ENCODE data around the gene ACTN1.

DNA sequence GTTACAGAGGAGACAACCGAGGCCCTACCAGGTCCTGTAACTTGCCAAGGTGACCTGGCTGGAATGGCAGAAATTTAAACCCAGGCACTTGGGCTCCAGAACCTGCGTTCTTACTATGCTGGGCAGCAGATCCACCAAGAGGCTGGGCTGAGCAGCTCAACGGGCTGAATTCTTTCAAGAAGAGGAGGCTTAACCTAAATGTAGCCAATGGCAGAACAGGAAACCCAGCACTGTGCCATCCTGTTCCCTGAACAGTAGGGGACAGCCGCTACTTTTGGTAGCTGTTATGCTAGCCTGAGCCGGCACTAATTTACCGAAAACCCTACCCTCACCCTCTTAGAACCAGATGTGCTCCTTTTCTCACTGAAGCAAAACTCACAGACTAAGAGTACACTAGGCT, 86.1 kb downstream of the ACTN1 start:
- TF ChIP-seq, protein P1, sequence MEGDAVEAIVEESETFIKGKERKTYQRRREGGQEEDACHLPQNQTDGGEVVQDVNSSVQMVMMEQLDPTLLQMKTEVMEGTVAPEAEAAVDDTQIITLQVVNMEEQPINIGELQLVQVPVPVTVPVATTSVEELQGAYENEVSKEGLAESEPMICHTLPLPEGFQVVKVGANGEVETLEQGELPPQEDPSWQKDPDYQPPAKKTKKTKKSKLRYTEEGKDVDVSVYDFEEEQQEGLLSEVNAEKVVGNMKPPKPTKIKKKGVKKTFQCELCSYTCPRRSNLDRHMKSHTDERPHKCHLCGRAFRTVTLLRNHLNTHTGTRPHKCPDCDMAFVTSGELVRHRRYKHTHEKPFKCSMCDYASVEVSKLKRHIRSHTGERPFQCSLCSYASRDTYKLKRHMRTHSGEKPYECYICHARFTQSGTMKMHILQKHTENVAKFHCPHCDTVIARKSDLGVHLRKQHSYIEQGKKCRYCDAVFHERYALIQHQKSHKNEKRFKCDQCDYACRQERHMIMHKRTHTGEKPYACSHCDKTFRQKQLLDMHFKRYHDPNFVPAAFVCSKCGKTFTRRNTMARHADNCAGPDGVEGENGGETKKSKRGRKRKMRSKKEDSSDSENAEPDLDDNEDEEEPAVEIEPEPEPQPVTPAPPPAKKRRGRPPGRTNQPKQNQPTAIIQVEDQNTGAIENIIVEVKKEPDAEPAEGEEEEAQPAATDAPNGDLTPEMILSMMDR (IDR thresholded peaks at IDR 0.05; ENCODE audit: low read depth, low read length), result no peak
- TF ChIP-seq EZH2phosphoT487 (IDR thresholded peaks at IDR 0.05; ENCODE audit: low read depth), result no peak
